ENCODE results near the gene KRTAP5-10. TPM values are rescaled to one million over a fixed set of nuclear protein-coding genes. Genes with fewer than 3 reads are reported as not detected.
"Not testable (repeated sequence)": the region's sequence is repeated elsewhere in the genome, so short reads cannot be mapped to it uniquely, and the experiment has no call there.

The KRTAP5-10 gene
- polyA plus RNA-seq, 2 of the 4 experiments (the other 2 are of a cell fraction): not detected

- CTCF ChIA-PET: no interaction called here
- no peak for TF ChIP-seq BCL3 (IDR thresholded peaks at IDR 0.05)
- peak overlapping the region; percentile 48 for H3K4me2 ChIP-seq
- no peak overlapping the region for H3K4me3 ChIP-seq
- no peak overlapping the region for H3K27ac ChIP-seq
- 37% methylated on average over 2 of the region's 2 CpGs for WGBS (ENCODE audit: missing lambda C conversion rate)
- no peaks in the 10 kb centered on the region for H3K9me3 ChIP-seq
- H3K4me1 ChIP-seq: peaks cover 21% of the 10 kb centered on the region
- DNase-seq (ENCODE audit: low read depth in 1 of 2, low spot score in 1 of 2): no peak
- ATAC-seq: 0 out of 6 replicates have a peak, but pooled peaks of 1 of the 2 experiments have one; percentile 22
- FAIRE-seq: peak; percentile 73
- POLR2A ChIA-PET: no interaction called here
Observed at GRCh38 chr11:71525938-71526495, 39.3 kb upstream of the KRTAP5-10 start.

- H3K9me3 ChIP-seq; DNase-seq (ENCODE audit: low read depth in 1 of 2, low spot score in 1 of 2); H3K27ac ChIP-seq; FAIRE-seq; H3K4me3 ChIP-seq; CTCF ChIA-PET; POLR2A ChIA-PET; ATAC-seq: not testable (repeated sequence)
- peak within 1 kb of the TSS; percentile 48 for H3K4me2 ChIP-seq
- WGBS (ENCODE audit: missing lambda C conversion rate): 49% methylated on average over 10 of the region's 10 CpGs
- H3K4me1 ChIP-seq: peaks cover 21% of the 10 kb centered on the region
Observed at GRCh38 chr11:71526796-71527575, 38.4 kb upstream of the KRTAP5-10 start, which contains the start of gene KRTAP5-7. TSS of gene KRTAP5-7 (plus strand) at chr11:71527267. CDS start at chr11:71527301, 34 bp downstream.

GRCh38 chr11:71527576-71528210, 37.7 kb upstream of the KRTAP5-10 start:
- Histone ChIP-seq H3K4me2 (no peak overlapping the region), H3K9me3 (no peaks in the 10 kb centered on the region), H3K27ac (no peak overlapping the region), H3K4me3 (no peak overlapping the region), H3K4me1 (peaks cover 21% of the 10 kb centered on the region)
- DNase-seq (ENCODE audit: low read depth in 1 of 2, low spot score in 1 of 2) (no peak), FAIRE-seq (no peak), ATAC-seq (no peak)
- 77% methylated on average over 6 of the region's 6 CpGs for WGBS (ENCODE audit: missing lambda C conversion rate)
- CTCF ChIA-PET: no interaction called here
- POLR2A ChIA-PET: no interaction called here
- TF ChIP-seq RNF2 (IDR thresholded peaks at IDR 0.05; ENCODE audit: borderline replicate concordance, low read depth) (no peak), ZC3H11A (IDR thresholded peaks at IDR 0.05) (no peak), EP300 (IDR thresholded peaks at IDR 0.05) (no peak), CHD2 (IDR thresholded peaks at IDR 0.05; ENCODE audit: low read length, partially characterized antibody) (no peak), FOSL2 (IDR thresholded peaks at IDR 0.05) (no peak), FOSL2 (CRISPR knock-in tag; IDR thresholded peaks at IDR 0.05) (no peak), PBX3 (IDR thresholded peaks at IDR 0.05) (no peak), FOXS1 (CRISPR knock-in tag; IDR thresholded peaks at IDR 0.05) (no peak), BCL3 (IDR thresholded peaks at IDR 0.05) (no peak), HDAC2 (IDR thresholded peaks at IDR 0.05) (no peak), CEBPB (IDR thresholded peaks at IDR 0.05) (no peak), PHF8 (IDR thresholded peaks at IDR 0.05; ENCODE audit: borderline replicate concordance, low read depth) (no peak), MYC (IDR thresholded peaks at IDR 0.05; ENCODE audit: borderline replicate concordance, low read length) (no peak), SMC3 (IDR thresholded peaks at IDR 0.05) (no peak), MAZ (IDR thresholded peaks at IDR 0.05; ENCODE audit: borderline replicate concordance, low read depth, low read length) (no peak)
